Fibroblast of the aortic adventitia (primary cell): ENCODE results near the gene ABR. TPM values are rescaled to one million over a fixed set of nuclear protein-coding genes. Genes with fewer than 3 reads are reported as not detected.

Experiments used
- DNase-seq: peaks from one replicate; pipeline ENCODE4 v3.0.0-alpha.2; 2010; ENCODE audit warnings: low read depth
- H3K4me3 ChIP-seq: 2 replicates; pipeline ENCODE4 v1.5.1; 2011; ENCODE audit warnings: low read depth, mild to moderate bottlenecking, control low read depth, low read length, moderate library complexity
- total RNA-seq: library from RNA; depleted of rRNA; stranded (reverse); fragments of >200 nt; gene quantifications from 2 replicates; pipeline ENCODE4 v1.2.3, GENCODE V29; 2012; ENCODE audit warnings: low replicate concordance
- TF ChIP-seq, protein P1 (sequence below): IDR thresholded peaks from 2 replicates; pipeline ENCODE4 v1.5.1; 2011; ENCODE audit warnings: mild to moderate bottlenecking, low read length, control low read depth, inconsistent platforms; ENCODE audit not compliant: insufficient read depth

The ABR gene
- total RNA-seq, 1 donor = 76.8 TPM

DNA sequence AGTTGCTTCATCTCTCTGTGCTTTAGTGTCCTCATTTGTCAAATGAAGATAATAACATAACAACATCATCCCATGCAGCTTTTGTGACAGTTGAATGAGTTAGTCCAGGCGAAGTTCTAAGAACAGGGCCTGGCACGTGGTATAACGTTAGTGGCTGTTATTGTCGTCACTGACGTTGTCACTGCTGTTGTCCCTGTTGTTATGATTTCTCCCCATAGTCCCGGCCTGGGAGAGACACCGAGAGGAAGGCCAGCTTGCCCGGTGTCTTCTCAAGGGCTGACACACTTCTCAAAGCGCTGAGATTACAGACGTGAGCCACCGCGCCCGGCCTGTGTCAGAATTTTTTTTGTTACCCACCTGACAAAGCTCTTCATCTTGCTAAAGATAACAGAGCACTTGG lies 29.9 kb downstream of the ABR start:
- no peak overlapping the region for H3K4me3 ChIP-seq
- DNase-seq = no peak
- TF ChIP-seq, protein P1, sequence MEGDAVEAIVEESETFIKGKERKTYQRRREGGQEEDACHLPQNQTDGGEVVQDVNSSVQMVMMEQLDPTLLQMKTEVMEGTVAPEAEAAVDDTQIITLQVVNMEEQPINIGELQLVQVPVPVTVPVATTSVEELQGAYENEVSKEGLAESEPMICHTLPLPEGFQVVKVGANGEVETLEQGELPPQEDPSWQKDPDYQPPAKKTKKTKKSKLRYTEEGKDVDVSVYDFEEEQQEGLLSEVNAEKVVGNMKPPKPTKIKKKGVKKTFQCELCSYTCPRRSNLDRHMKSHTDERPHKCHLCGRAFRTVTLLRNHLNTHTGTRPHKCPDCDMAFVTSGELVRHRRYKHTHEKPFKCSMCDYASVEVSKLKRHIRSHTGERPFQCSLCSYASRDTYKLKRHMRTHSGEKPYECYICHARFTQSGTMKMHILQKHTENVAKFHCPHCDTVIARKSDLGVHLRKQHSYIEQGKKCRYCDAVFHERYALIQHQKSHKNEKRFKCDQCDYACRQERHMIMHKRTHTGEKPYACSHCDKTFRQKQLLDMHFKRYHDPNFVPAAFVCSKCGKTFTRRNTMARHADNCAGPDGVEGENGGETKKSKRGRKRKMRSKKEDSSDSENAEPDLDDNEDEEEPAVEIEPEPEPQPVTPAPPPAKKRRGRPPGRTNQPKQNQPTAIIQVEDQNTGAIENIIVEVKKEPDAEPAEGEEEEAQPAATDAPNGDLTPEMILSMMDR = no peak

DNA sequence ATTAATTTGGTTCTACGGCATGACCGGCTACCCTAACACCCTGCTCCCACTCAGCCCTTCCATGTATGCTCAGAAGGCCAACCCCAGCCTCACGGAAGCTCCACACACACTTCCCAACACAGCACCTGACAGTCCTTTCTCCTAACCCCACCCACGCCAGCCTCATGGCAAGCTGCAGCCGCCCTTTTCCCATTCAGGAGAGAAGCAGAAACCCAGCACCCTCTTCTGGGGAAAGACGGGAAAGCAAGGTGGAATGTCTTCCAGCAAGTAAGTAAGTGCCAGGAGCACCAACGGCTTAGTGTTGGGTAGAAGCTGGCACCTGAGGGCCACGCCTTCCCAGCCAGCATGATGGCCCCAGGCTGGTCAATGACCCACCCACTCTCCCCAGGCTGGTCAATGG lies 32.1 kb downstream of the ABR start:
- peak; percentile 67 for DNase-seq

DNA sequence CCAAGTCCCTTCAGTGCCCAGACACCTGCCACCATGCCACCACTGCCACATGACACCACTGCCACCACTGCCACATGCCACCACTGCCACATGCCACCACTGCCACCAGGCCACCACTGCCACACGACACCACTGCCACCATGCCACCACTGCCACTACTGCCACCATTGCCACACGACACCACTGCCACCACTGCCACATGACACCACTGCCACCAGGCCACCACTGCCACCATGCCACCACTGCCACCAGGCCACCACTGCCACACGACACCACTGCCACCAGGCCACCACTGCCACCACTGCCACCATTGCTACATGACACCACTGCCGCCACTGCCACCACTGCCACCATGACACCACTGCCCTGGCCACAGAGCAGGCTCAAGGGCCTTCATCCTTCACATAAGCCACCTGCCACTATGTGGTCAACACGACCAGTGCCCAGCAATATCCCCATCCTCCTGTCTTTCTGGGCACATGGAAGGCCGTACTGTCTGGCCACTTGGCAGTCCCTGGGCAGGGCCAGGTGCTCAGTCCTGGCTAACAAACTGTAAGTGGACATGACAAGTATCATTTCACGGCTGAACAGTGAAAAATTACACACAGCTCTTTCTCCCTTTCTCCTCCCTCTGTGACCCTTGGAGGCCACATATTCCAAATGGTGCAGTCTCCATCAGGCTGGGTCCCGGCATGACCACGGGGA lies 33.1 kb downstream of the ABR start:
- TF ChIP-seq, protein P1 = no peak
- no peak overlapping the region for H3K4me3 ChIP-seq
- DNase-seq = no peak

More for the DNA sequence above, 32.1 kb downstream of the ABR start:
- TF ChIP-seq, protein P1 = peak; percentile 75
- no peak overlapping the region for H3K4me3 ChIP-seq

DNA sequence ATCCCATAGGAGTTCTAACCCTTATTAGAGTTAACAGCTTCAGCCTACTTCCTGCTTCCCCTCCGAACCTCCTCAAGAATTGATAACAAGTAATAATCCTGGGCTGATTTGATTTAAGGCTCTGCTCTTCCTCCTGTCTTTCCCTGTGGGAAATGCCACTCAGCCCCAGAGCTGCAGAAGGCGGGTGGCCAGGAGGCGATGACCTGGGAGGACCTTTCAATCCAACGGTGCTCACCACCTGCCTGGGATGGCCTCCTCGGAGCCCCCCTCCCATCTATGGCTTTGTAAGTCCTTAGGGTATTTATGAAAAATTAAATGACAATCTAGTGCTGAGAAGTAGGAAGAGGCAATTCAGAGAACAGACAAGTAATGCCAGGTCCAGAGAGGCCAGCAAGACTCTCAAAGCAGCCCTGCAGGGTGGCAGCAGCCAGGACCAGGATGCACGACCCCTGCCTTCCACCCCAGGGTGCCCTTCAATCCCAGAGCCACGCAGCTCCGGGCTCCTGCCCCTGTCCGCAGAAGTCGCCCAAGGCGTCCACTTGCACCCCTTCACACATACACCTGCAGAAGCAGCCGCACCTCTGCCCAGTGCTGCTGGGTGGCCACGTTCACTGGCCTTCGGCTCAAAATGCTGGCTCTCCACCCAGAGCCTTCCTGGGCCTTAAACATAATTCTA lies 34.3 kb downstream of the ABR start:
- DNase-seq = no peak
- H3K4me3 ChIP-seq = no peak overlapping the region
- TF ChIP-seq, protein P1 = no peak

DNA sequence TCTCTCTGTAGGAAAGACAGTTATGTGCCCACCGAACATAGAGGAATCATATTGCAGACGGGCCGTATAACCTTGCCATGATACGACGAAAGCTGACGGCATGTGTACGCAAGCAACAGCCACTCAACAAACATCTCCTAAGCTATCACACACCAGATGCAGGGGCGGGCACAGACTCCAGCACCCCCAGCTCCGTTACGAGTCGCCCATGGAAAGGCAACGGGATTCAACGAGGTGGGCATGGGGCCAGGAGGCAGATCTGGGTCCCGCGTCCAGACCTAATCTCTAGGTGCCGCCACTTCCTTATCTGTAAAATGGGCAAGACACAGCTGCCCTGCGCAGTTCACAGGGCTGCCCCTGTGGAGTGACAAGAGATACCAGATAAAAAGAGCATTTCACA lies 35.6 kb downstream of the ABR start:
- H3K4me3 ChIP-seq = no peak overlapping the region
- TF ChIP-seq, protein P1 = no peak
- no peak for DNase-seq

DNA sequence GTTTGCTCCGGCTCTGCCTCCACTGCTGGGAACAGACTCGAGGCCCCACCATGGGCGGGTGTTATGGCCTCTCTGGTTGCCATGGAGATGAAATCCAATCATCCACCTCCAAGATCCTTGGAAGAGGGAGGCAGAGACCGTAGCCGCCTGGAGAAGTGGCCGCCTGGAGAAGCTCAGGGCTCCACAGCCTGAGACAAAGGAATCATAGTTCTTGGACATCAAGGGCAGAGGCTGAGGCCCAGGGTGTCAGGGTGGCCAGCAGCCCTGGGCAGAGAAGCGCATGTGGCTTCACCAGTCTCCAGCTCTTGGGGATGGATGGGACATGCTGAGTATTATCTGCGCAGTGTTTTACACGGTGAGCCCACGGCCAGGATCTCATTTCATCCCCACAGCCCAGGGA lies 36.2 kb downstream of the ABR start:
- H3K4me3 ChIP-seq = no peak overlapping the region
- DNase-seq = peak; percentile 47

More for the DNA sequence above, 36.2 kb downstream of the ABR start:
- TF ChIP-seq, protein P1 = no peak
